PC-3 (cell line): ENCODE data around the gene TPRN.
A peak's percentile ranks its signal among the peaks of the same experiment; 100 is the strongest.

Source experiments
- EZH2 ChIP-seq: fragments of 300-600 bp; sonication (generic); IDR thresholded peaks from one replicate; pipeline ENCODE4 v1.6.1; 2017; ENCODE audit warnings: antibody characterized with exemption, mild to moderate bottlenecking, low read length; ENCODE audit not compliant: unreplicated experiment
- TF ChIP-seq, protein P1 (sequence below): fragments of 300-600 bp; sonication (generic); conservative IDR thresholded peaks from 2 replicates; pipeline ENCODE4 v1.5.1; 2017; ENCODE audit warnings: antibody characterized with exemption, low read depth, mild to moderate bottlenecking, low read length

DNA sequence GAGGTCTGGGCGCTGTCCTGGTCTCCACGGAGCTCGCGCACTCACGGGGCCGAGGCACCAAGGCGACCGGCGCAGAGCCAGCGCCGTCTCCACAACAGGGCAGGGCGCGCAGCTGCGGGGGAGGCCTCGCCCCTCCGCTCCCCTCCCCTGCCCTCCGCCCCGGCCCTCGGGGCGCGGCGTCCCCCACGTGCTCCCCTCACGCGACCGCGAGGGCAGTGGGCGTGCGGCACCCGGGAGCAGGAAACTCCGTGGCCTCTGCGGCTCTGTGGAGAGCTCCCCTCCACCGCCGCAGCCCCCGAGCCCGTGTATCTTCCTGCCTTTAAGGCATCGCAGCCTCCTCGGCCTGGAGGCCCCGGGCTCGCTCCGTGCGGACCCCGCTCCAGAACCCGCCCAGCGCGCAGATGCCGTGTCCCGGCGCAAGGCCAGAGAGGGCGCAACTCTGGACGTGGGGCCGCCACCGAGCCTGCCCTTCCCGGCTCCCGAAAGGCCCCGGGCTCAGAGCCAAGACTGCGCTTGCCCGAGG, 39.8 kb upstream of the TPRN start:
- TF ChIP-seq, protein P1, sequence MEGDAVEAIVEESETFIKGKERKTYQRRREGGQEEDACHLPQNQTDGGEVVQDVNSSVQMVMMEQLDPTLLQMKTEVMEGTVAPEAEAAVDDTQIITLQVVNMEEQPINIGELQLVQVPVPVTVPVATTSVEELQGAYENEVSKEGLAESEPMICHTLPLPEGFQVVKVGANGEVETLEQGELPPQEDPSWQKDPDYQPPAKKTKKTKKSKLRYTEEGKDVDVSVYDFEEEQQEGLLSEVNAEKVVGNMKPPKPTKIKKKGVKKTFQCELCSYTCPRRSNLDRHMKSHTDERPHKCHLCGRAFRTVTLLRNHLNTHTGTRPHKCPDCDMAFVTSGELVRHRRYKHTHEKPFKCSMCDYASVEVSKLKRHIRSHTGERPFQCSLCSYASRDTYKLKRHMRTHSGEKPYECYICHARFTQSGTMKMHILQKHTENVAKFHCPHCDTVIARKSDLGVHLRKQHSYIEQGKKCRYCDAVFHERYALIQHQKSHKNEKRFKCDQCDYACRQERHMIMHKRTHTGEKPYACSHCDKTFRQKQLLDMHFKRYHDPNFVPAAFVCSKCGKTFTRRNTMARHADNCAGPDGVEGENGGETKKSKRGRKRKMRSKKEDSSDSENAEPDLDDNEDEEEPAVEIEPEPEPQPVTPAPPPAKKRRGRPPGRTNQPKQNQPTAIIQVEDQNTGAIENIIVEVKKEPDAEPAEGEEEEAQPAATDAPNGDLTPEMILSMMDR: 0 out of 2 replicates have a peak, but pooled peaks have one; percentile 11
- no peak for TF ChIP-seq EZH2
